GM21381 (cell line): ENCODE measurements around the gene NCK2.
A peak's percentile ranks its signal among the peaks of the same experiment; 100 is the strongest.
"Not testable (repeated sequence)": the region's sequence is repeated elsewhere in the genome, so short reads cannot be mapped to it uniquely, and the experiment has no call there.

Experiments
- ATAC-seq: cut with Tn5 transposase; IDR thresholded peaks from one replicate; pipeline ENCODE4 v1.9.1; 2021; ENCODE audit warnings: mild to moderate bottlenecking, moderate library complexity; ENCODE audit not compliant: unreplicated experiment

The NCK2 gene

DNA sequence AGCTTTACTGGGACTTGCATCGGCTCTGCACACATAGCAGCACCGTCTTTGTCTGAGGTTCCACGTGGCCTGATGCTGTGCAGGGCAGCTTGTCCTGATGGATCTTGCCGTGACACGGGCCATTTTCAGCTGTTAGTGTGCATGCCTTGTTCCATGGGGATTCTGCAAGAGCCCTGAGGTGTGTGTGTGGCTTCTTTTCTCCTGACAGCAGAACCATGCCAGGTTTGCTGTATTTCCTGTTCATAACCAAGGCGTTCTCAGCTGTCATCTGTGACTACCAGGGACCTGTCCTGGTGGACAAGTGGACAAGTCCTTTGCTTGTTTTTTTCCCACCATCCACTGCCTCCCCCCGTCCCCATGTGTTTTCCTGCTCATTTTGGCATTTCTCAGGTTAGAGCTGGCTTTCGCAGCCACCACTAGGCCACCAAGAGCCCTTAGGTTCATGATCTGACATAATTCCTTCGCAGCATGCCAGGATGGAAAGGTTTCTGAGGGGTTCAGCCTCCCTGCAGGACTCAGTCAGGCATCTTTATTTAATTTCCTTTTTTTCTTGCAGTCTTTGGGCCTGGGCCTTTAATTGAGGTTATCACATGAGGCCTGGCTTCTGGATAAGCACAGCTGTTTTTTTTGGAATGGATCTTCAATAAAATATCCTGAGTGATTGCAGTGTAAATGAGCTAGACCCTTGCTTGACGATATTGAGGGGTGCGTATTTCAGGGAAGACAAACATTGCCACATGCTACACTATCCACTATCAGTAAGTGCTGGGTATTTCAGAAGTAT lies 139.4 kb downstream of the NCK2 start:
- no peak for ATAC-seq

DNA sequence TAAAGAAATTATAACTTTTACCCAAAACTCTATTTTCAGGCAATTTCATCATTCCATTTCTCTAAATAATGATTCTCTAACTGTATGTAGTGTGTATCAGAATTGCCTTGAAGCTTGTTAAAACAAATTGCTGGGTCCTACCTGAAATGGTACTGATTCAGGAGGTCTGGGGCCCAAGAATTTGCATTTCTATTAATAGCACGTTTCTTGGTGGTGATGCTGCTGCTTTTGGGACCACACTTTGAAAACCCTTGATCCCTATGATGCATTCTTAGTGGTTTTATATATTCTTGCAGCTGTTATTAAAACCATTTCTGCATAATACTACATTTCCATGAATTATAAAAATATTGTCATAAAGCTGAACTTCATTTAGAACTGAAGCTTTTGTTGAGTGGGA lies 140.7 kb downstream of the NCK2 start:
- no peak for ATAC-seq

DNA sequence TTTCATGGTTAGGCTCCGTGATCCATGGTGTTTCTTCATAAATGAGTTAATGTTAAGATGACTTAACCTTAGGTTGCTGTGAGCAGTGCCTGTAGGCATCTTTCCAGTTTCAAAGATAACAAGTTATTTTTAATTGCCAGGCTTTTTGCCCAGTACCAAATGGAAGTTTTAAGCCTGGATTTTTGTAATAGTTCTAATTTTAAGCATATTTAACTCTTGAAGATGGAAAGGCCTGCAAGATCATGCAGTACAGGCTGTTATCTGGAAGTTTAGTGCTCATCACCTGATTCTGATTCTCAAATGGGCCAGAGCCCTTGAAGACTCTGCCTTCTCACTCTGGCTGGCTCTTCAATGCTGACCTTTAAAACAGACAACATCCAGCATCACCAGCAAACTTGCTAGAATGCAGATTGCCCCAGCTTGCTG lies 141.3 kb downstream of the NCK2 start:
- no peak for ATAC-seq

DNA sequence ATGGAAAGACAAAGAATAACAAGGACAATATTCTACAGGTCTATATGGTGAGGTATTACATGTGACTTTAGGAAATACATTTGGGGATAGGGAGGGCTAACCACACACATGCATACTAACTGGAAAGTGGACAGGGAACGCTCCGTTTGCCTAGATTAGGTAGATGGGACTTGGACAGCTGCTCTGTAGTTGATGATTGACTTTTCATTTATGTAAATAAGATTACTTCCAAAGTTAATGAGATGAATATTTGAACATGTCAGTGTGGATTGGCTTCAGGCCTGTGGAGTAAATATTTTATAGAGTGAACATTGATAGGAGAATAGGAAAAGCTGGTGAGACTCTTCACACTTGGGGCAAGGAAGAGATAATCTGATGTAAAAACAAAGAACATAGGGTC lies 142.0 kb downstream of the NCK2 start:
- ATAC-seq, result no peak

DNA sequence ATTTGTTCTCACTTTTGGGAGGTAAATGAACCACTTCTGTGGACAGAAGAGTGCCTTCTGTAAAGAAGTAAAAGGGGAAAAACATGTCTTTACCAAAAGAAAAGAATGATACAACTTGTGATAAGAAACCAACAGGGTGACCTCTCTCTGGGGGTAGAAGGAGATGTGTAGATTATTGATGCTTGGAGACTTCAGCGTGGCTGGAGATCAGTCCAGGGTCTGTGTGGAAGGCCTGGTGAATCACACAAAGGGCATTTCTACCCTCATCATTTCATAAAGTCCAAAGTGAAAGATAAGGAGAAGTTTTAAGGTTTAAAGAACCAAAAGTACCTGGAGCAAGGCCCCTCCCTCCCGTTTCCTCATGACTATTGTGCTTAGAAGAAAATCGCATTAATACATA lies 142.5 kb downstream of the NCK2 start:
- no peak for ATAC-seq

DNA sequence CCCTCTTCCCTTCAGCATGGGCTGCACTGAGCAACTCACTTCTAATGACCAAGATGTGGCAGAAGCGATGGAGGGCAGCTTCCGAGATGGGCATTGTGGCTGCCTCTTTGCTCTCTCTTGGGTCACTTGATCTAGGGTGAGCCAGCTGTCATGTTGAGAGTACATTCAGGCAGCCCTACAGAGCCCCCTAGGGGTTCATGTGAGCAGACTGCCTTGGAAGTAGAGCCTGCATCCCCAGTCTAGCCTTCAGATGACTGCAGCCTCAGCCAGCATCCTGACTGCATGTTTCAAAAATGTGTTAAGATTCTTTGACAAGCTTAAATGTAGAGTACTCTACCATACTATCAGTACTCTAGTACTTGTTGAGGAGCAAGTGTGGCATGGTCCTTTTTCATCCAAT lies 143.9 kb downstream of the NCK2 start:
- no peak for ATAC-seq

DNA sequence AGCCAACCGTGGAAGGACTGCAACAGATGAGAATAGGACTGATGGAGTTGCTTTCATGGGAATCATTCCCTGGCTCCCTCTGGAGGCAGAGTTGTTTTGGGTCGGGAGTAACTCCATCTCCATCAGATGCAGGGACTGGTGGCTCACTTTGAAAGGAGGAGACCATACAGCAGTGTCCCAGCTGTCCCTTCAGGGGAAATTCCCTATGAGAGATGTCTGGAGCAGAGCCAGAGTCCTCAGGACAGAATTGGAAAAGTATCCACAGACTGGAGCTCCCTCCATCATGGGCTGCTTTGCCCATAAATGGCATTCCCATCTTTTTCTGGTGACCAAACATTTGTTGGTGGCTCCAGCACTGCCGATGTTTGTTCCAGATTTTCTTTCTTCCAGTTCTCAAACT lies 144.3 kb downstream of the NCK2 start:
- no peak for ATAC-seq

DNA sequence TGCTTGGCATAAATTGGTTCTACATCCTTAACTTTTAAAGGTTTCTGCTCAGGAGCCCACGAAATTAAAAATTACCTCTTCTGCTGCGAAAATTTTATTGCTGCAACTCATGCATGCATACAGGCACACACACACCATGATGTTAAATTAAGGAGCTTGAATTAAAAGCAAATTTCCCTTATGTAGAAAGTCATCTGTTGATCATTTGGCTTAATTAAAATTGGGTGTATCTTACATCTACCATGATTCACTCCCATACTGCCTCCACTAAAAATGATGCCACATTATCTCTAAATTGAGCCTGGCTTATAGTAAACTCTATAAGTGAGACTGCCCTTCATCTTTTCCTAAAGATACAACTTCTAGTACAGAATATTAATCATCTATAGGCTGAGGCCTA lies 145.4 kb downstream of the NCK2 start:
- no peak for ATAC-seq

DNA sequence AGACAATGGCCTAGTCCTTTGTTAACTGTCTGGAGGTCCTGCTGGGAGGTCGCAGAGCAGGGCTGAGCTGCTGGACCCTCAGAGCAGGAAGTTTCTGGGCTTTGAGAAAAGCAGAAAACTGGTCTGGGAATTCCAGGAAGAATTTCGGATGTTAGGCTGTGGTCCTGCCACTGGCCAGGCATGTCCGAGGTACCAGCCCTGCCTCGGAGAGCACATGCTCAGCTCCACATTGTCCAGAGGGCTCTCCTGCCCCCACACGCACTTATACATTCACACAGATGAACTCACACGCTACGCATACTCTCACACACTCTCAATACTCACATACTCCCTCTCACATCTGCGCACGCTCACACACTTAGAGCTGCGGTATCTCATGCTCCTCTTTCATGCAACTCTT lies 146.1 kb downstream of the NCK2 start:
- ATAC-seq, result no peak

DNA sequence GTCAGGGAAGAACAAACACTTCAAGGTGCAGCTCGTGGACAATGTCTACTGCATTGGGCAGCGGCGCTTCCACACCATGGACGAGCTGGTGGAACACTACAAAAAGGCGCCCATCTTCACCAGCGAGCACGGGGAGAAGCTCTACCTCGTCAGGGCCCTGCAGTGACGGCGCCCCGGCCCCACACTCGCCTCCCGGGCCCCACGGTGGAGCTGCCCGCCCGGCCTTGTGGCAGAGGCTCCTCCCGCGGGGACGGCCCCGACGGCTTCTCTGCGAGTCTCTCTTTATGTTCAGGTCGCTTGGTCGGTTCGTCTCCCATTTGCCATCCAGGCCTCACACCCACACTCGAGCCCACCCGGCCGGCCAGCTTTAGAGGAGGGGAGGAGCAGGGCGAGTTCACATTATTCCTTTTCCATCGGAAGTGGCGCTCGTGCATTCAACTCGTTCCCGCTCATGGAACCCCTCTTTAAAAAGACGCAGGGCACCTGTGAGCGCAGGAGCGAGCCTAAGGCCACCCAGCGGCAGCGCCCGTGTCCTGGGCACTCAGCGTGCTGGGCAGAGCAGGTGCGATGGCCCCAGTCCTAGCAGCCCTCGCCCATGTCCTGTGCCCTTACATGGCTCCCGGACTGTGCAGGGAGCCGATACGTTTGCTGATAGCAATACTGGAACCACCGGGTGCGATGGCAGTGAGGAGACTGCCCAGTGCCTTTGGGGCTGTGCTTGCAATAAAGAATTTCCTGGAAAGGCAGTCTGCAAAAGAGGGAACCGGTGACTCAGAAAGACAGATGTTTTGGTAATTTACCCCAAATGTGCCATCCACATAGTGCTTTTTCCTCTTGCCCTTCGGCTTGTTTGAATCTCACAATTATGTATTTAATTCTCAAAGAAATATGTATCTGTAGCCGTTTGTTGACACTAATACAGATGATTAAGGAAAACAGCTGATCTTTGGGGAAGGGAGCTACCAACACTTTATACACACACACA lies 148.6 kb downstream of the NCK2 start:
- ATAC-seq, result no peak

DNA sequence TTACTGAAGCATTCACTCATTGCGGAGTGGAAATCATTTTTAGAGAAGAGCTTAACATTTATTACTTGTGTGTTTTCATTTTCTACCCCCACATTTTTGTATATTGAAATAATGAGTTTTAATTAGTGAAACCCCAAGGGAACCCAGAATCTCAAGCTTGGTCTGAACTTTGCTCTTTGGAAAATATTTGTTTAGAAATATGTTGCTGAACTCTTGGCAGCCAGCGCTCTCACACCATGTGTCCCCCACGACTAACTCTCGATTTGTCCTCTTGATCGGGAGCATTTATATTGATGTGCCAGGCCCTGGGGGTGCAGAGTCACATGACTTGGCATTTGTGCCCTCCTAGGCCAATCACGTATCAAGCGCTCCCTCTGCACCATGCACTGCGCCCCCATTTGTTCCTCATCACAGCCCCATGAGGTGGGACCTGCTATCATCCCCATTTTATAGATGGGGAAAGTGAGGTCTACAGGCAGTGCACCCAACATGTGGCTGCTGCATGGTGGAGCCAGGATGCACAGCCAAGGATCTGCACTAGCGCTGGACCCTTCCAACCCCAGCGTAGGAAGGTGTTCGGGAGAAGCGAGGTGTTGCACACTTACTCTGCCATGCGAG lies 149.7 kb downstream of the NCK2 start:
- no peak for ATAC-seq

DNA sequence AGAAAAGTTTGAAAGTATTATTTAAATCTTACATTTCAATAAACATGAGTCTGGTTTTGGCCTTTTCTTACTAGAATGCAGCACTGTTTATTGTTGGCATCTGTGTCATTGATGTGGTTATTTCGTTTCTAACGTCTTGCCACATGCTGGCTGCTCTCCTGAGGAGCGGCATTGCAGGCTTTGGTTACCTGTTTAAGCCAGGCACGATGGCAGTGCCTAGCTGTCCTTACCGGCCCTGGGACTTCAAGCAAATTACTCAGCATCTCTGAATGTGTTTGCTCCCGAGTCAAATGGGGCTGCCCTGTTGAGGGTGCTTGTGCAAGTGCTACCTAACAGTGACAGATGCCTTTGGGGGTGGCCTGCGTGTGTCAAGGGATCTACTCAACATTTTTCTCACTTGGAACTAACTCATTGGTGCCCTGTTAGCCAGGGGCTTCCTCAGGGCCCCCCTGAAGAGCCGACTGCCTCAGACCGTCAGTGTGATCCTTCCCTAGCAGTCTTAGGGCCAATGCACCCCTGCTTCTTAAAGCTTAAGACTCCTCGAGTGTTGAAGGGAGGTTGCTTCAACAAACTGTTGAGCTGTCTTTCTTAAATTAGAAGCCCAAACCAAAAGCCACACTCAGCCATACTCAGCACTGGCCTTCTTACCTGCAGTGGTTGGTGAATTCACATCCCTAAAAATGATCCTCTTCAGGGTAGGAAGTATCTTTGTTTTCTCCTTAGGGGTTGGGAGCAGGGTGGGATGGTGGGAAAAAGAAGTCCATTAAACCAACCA lies 151.5 kb downstream of the NCK2 start:
- no peak for ATAC-seq

DNA sequence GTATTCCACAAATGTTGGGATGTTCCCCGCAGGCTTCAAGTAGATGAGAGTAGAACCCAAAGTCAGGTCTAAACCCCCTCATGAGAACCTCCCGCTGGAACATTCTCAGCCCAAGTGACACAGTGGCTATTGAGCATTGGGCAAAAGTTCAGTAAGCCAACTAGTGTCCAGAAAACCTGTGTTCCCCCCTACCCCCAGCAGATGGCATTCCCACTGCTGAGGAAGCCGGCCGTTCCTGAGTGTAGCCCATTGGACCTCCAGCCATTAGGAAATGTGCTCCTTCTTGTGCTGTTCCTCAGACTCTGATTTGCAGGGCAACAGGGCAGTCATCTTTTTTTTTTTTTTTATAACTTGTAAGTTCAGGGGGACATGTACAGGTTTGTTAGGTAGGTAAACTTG lies 152.1 kb downstream of the NCK2 start:
- ATAC-seq, result no peak

DNA sequence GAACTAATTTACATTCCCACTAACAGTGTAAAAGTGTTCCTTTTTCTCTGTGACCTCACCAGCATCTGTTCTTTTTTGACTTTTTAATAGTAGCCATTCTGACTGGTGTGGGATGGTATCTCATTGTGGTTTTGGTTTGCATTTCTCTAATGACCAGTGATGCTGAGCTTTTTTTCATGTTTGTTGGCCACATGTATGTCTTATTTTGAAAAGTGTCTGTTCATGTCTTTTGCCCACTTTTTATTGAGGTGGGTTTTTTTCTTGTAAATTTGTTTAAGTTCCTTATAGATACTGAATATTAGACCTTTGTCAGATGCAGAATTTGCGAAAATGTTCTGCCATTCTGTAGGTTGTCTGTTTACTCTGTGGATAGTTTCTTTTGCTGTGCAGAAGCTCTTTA lies 153.0 kb downstream of the NCK2 start:
- not testable (repeated sequence) for ATAC-seq

DNA sequence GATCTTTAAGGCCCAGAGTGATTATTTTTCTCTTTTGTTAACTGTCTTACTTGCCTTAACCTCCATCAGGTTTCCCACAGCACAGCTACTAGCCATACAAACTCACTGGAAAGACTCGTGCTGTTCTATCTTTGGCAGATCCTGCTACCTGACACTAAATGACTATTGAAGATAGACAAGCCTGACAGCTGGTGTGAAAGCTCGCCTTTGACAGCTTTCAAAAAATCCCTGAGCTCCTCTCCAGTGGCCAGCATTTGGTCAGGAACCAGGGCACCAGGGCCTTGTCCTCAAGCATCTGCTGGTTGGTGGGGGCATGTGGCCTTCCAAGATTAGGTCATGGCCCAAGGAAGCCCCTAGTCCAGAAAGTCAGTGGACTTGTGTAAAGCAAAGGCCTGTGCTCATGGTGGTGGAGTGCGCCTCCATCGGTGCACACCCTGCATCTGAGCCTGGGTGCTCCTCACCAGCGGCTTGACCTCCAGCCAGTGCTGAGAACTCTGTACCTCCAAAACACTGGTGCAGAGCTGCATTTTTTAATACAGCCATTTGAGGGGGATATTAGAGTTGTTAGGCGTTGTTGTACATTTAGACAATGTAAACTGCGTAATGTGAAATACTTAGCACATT lies 158.5 kb downstream of the NCK2 start:
- no peak for ATAC-seq

DNA sequence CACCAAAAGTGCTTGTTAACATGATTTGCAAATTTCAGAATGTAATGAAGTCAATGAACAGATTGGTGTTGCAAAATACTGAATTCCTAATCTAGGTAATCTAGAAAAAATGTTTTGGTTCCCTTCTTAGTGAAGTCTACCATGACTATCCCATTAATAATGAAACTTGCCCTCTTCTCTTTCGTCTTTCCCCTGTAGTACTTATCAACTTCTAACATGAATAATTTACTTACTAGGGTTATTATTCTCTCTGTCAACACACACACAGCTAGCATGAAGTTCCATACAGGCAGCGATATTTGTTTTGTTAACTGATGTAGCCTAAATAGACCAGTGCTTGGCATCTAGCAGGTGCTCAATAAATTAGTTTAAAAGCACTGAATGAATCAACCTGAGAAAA lies 160.2 kb downstream of the NCK2 start:
- ATAC-seq, result peak; percentile 93

DNA sequence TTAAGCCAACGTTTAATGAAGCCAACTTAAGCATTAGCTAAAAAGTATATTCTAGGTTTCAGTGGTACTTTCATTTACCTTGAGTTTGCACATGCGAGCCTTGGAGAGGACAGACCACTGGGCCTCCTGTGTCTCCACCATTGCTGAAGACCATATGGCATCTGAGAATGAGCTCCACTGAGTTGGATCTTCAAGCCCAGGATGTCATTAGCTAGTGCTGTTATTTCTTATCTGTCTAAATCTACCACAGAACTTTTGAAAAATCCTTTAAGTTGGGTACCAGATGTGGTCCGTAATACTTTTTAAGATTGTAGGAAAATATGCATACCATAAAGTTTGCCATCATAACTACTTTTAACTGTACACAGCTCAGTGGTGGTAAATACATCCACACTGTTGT lies 161.8 kb downstream of the NCK2 start:
- no peak for ATAC-seq

DNA sequence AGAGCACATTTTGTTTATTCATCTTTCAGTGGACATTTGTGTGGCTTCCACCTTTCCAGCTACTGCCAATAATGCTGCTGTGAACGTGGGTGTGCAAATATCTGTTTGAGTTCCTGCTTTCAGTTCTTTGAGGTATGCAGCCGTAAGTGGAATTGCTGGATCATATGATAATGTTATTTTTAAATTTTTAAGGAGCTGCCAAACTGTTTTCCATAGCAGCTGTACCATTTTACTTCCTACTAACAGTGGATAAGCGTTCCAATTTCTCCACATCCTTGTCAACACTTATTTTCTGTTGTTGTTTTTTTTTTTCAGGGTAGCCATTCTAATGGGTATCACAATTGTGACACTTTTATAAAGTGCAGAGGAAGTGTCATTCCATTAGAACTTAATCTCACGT lies 162.5 kb downstream of the NCK2 start:
- no peak for ATAC-seq

DNA sequence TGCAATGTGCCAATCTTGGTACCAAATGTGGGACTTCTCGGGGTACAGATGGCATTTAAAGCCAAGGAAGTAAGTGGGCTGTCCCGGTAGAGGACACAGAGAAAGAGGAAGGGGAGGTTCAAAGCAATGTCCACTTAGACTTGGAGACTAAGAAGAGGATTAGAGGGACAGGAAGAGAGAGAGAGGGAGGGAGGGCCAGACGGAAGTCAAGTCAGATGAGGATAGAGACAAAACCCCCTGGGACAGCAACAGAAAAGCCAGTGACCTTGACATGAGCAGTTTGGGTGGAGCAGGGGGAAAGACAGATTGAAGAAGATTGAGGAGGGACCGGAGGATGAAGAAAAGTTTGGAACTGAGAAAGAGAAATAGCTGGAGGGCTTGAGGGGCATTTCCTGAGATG lies 164.5 kb downstream of the NCK2 start:
- ATAC-seq, result no peak

DNA sequence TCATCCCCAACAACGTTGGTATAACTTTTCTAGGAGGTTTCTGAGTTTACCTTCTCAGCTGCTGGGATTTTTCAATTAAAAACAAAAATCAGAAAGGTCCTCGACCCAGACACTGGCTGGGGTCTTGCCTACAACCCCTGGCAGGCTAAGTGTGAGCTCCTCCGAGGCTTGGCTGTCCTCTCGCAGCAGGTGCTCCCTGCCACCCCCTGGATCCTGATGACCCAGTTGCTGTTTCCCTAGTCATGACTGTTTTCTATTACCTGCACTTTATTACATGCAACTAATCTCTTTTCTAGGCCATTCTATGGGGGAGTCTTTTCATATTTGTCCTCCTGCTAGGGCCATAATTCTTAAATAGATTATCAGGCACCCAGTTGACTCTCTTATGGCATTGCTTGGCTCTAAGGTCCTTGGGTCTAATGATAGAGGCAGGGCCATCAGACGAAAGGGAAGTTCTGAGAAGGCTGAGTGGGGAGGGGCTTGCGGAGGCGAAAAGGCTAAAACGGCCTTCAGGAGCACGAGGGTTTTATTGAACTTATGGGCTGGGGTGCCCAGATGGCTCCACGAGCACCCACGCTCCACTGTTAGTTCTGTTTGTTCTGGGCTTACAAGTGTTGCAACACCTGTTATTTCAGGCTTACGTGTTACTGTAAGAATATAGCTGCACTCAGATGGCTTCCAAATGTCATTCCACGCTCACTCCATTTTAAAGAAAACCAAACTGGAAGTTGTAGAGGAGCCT lies 166.0 kb downstream of the NCK2 start:
- no peak for ATAC-seq
